K562 treated with DMSO at 1 percent for 48 hours (cell line): Measurements from ENCODE around the gene SLC4A5. TPM values are rescaled to one million over a fixed set of nuclear protein-coding genes. Genes with fewer than 3 reads are reported as not detected.

ENCODE experiments used
- total RNA-seq: library from RNA; unstranded; fragments of 300-600 nt; gene quantifications from 2 replicates; pipeline ENCODE4 v1.2.3, GENCODE V29; 2022; ENCODE audit warnings: low replicate concordance; ENCODE audit errors: extremely low read depth

The SLC4A5 gene
- total RNA-seq: not detected in 2 replicates

GRCh38 chr2:74343316-74343715 is at the start of gene SLC4A5:
TSS of gene SLC4A5 (minus strand) at chr2:74343416. CDS start at chr2:74315023, 28,393 bp downstream.

GRCh38 chr2:74379851-74380789 is 36.9 kb upstream of the SLC4A5 start, which contains the start of gene DCTN1:
TSS of gene DCTN1 (minus strand) at chr2:74380311. CDS start at chr2:74380037, 274 bp downstream.

GRCh38 chr2:74198461-74199274 is 144.5 kb downstream of the SLC4A5 start, which contains the start of gene MTHFD2:
TSS of gene MTHFD2 (plus strand) at chr2:74198615. CDS start at chr2:74198642, 27 bp downstream.

GRCh38 chr2:74178211-74179062 is 164.8 kb downstream of the SLC4A5 start, which contains the start of gene MOB1A:
TSS of gene MOB1A (minus strand) at chr2:74178879. CDS start at chr2:74178674, 205 bp downstream.

Other genes with a start within 250 kb of the SLC4A5 start
- gene BOLA3, start 195.5 kb downstream of the SLC4A5 start, total RNA-seq: not detected in 2 replicates
- not detected in 2 replicates for gene MOB1A, start 164.5 kb downstream of the SLC4A5 start, total RNA-seq
- gene MTHFD2, start 144.8 kb downstream of the SLC4A5 start, total RNA-seq: not detected in 2 replicates
- gene DCTN1, start 36.9 kb upstream of the SLC4A5 start, total RNA-seq: 86.7 TPM in 1 of 2 replicates, not detected in the other
- not detected in 2 replicates for gene C2orf81, start 78.2 kb upstream of the SLC4A5 start, total RNA-seq
- gene WDR54, start 78.3 kb upstream of the SLC4A5 start, total RNA-seq: not detected in 2 replicates
- gene RTKN, start 98.5 kb upstream of the SLC4A5 start, total RNA-seq: not detected in 2 replicates
- gene INO80B, start 111.7 kb upstream of the SLC4A5 start, total RNA-seq: not detected in 2 replicates
- gene WBP1, start 115.0 kb upstream of the SLC4A5 start, total RNA-seq: not detected in 2 replicates
- 308 TPM in 1 of 2 replicates, not detected in the other for gene MOGS, start 122.0 kb upstream of the SLC4A5 start, total RNA-seq
- not detected in 2 replicates for gene MRPL53, start 129.3 kb upstream of the SLC4A5 start, total RNA-seq
- not detected in 2 replicates for gene CCDC142, start 139.6 kb upstream of the SLC4A5 start, total RNA-seq
- gene TTC31, start 139.7 kb upstream of the SLC4A5 start, total RNA-seq: not detected in 2 replicates
- gene LBX2, start 156.2 kb upstream of the SLC4A5 start, total RNA-seq: not detected in 2 replicates
- gene PCGF1, start 164.3 kb upstream of the SLC4A5 start, total RNA-seq: not detected in 2 replicates
- not detected in 2 replicates for gene TLX2, start 171.0 kb upstream of the SLC4A5 start, total RNA-seq
- gene DQX1, start 182.8 kb upstream of the SLC4A5 start, total RNA-seq: not detected in 2 replicates
- gene AUP1, start 186.3 kb upstream of the SLC4A5 start, total RNA-seq: not detected in 2 replicates
- gene HTRA2, start 186.5 kb upstream of the SLC4A5 start, total RNA-seq: not detected in 2 replicates
- not detected in 2 replicates for gene LOXL3, start 210.5 kb upstream of the SLC4A5 start, total RNA-seq
- not detected in 2 replicates for gene DOK1, start 211.3 kb upstream of the SLC4A5 start, total RNA-seq